DOHH2 (cell line): Measurements from ENCODE around the gene RASL10A.

Source experiments
- H3F3A ChIP-seq: fragments of 200-600 bp; sonication (generic), shearing (Covaris generic); 2 replicates; pipeline ENCODE4 v1.6.0; 2016; ENCODE audit warnings: antibody characterized with exemption, mild to moderate bottlenecking; ENCODE audit not compliant: control insufficient read depth, insufficient read depth
- H3K27ac ChIP-seq: fragments of 200-600 bp; sonication (generic); 2 replicates; pipeline ENCODE4 v1.5.1; 2014; ENCODE audit warnings: low read depth, mild to moderate bottlenecking, low read length, moderate library complexity
- H3K27me3 ChIP-seq: fragments of 200-600 bp; sonication (generic); 2 replicates; pipeline ENCODE4 v1.6.1; 2014; ENCODE audit warnings: mild to moderate bottlenecking, low read length, mixed read lengths; ENCODE audit not compliant: control insufficient read depth
- H3K36me3 ChIP-seq: fragments of 200-600 bp; sonication (generic); 2 replicates; pipeline ENCODE4 v1.6.1; 2014; ENCODE audit warnings: mild to moderate bottlenecking, low read length, moderate library complexity, mixed read lengths; ENCODE audit not compliant: control insufficient read depth
- H3K4me1 ChIP-seq: fragments of 200-600 bp; sonication (generic); 2 replicates; pipeline ENCODE4 v1.6.1; 2014; ENCODE audit warnings: mild to moderate bottlenecking, low read length, mixed read lengths; ENCODE audit not compliant: control insufficient read depth
- H3K4me2 ChIP-seq: fragments of 200-600 bp; sonication (generic); 2 replicates; pipeline ENCODE4 v1.6.0; 2014; ENCODE audit warnings: mild to moderate bottlenecking, low read length, moderate library complexity
- H3K4me3 ChIP-seq: fragments of 200-600 bp; sonication (generic); 2 replicates; pipeline ENCODE4 v1.5.1; 2014; ENCODE audit warnings: mild to moderate bottlenecking, low read length, mixed read lengths
- H3K79me2 ChIP-seq: fragments of 200-600 bp; sonication (generic); 2 replicates; pipeline ENCODE4 v1.6.1; 2014; ENCODE audit warnings: mild to moderate bottlenecking, low read length, mixed read lengths; ENCODE audit not compliant: control insufficient read depth
- H3K9me2 ChIP-seq: fragments of 200-600 bp; sonication (generic); replicated peaks from 2 replicates; pipeline ENCODE4 v1.6.1; 2014; ENCODE audit warnings: mild to moderate bottlenecking, low read length, mixed read lengths; ENCODE audit not compliant: control insufficient read depth
- H3K9me3 ChIP-seq: fragments of 200-600 bp; sonication (generic); 2 replicates; pipeline ENCODE4 v1.6.1; 2014; ENCODE audit warnings: antibody characterized with exemption, low read length, mixed read lengths; ENCODE audit not compliant: control insufficient read depth, insufficient read depth
- H4K20me1 ChIP-seq: fragments of 200-600 bp; sonication (generic); 2 replicates; pipeline ENCODE4 v1.6.0; 2014; ENCODE audit warnings: low read depth, mild to moderate bottlenecking, antibody characterized with exemption, low read length, moderate library complexity; ENCODE audit not compliant: control insufficient read depth, insufficient read depth
- CTCF ChIP-seq: fragments of 200-600 bp; sonication (generic); IDR thresholded peaks from one replicate; pipeline ENCODE4 v1.5.1; 2014; ENCODE audit warnings: antibody characterized with exemption, mild to moderate bottlenecking, low read depth, low read length; ENCODE audit not compliant: poor library complexity, severe bottlenecking
- EZH2phosphoT487 ChIP-seq: fragments of 200-600 bp; sonication (generic); IDR thresholded peaks from 2 replicates; pipeline ENCODE4 v1.6.1; 2017; ENCODE audit warnings: borderline replicate concordance, mild to moderate bottlenecking, antibody characterized with exemption, low read length, moderate library complexity, mixed read lengths

The RASL10A gene

GRCh38 chr22:29332886-29333496, 17.5 kb upstream of the RASL10A start:
- H4K20me1 ChIP-seq = no peaks in the 10 kb centered on the region
- H3K27ac ChIP-seq = no peak overlapping the region
- no peaks in the 10 kb centered on the region for H3K9me2 ChIP-seq
- H3K79me2 ChIP-seq = no peaks in the 10 kb centered on the region
- H3K36me3 ChIP-seq = peaks cover 86% of the 10 kb centered on the region
- no peaks in the 10 kb centered on the region for H3F3A ChIP-seq
- H3K9me3 ChIP-seq = no peaks in the 10 kb centered on the region
- no peaks in the 10 kb centered on the region for H3K4me1 ChIP-seq
- TF ChIP-seq CTCF (no peak), EZH2phosphoT487 (no peak)
- H3K4me2 ChIP-seq = no peak overlapping the region
- H3K27me3 ChIP-seq = no peaks in the 10 kb centered on the region
- no peak overlapping the region for H3K4me3 ChIP-seq

GRCh38 chr22:29331658-29332300, 16.3 kb upstream of the RASL10A start:
- Histone ChIP-seq H3K9me3 (no peaks in the 10 kb centered on the region), H3K79me2 (no peaks in the 10 kb centered on the region), H3K4me2 (no peak overlapping the region), H3K4me1 (no peaks in the 10 kb centered on the region), H4K20me1 (no peaks in the 10 kb centered on the region), H3K36me3 (peaks cover 82% of the 10 kb centered on the region), H3K27ac (no peak overlapping the region), H3K4me3 (no peak overlapping the region), H3K27me3 (no peaks in the 10 kb centered on the region), H3F3A (no peaks in the 10 kb centered on the region), H3K9me2 (no peaks in the 10 kb centered on the region)
- TF ChIP-seq CTCF (no peak), EZH2phosphoT487 (no peak)

GRCh38 chr22:29331213-29331612, 15.7 kb upstream of the RASL10A start:
- Histone ChIP-seq H3F3A (no peaks in the 10 kb centered on the region), H3K27ac (no peak overlapping the region), H3K27me3 (no peaks in the 10 kb centered on the region), H3K79me2 (no peaks in the 10 kb centered on the region), H3K4me3 (no peak overlapping the region), H3K4me1 (no peaks in the 10 kb centered on the region), H3K9me2 (no peaks in the 10 kb centered on the region), H4K20me1 (no peaks in the 10 kb centered on the region), H3K4me2 (no peak overlapping the region), H3K9me3 (no peaks in the 10 kb centered on the region), H3K36me3 (peaks cover 81% of the 10 kb centered on the region)
- TF ChIP-seq CTCF (no peak), EZH2phosphoT487 (no peak)
